OCI-LY3 (cell line): ENCODE data around the gene POPDC3.

Experiments
- H2AFZ ChIP-seq: fragments of 200-600, 300-600 bp; shearing (Covaris generic); 2 replicates; pipeline ENCODE4 v1.6.0; 2014; ENCODE audit warnings: antibody characterized with exemption, low read depth, low read length
- H3K27ac ChIP-seq: fragments of 200-600, 300-600 bp; sonication (generic); 2 replicates; pipeline ENCODE4 v1.5.1; 2014; ENCODE audit warnings: mild to moderate bottlenecking, low read length, moderate library complexity, mixed read lengths
- H3K27me3 ChIP-seq: fragments of 200-600, 300-600 bp; sonication (generic); 2 replicates; pipeline ENCODE4 v1.6.1; 2014; ENCODE audit warnings: low read depth, low read length, mixed read lengths
- H3K36me3 ChIP-seq: fragments of 200-600, 300-600 bp; sonication (generic); replicated peaks from 2 replicates; pipeline ENCODE3; 2014; ENCODE audit warnings: low read depth, low read length, mixed read lengths
- H3K4me1 ChIP-seq: fragments of 300-600, 200-600 bp; sonication (generic); 2 replicates; pipeline ENCODE4 v1.6.1; 2014; ENCODE audit warnings: low read length, mixed read lengths
- H3K4me2 ChIP-seq: fragments of 200-600, 300-600 bp; sonication (generic); 2 replicates; pipeline ENCODE4 v1.6.1; 2014; ENCODE audit warnings: low read length, mixed read lengths
- H3K4me3 ChIP-seq: fragments of 300-600, 200-600 bp; sonication (generic); 2 replicates; pipeline ENCODE4 v1.5.1; 2014; ENCODE audit warnings: antibody characterized with exemption, mild to moderate bottlenecking, low read length, moderate library complexity
- H3K79me2 ChIP-seq: fragments of 300-600, 200-600 bp; shearing (Covaris generic); 2 replicates; pipeline ENCODE4 v1.6.1; 2014; ENCODE audit warnings: mild to moderate bottlenecking, low read length, mixed read lengths
- H3K9ac ChIP-seq: fragments of 300-600, 200-600 bp; shearing (Covaris generic); 2 replicates; pipeline ENCODE4 v1.6.0; 2014; ENCODE audit warnings: mild to moderate bottlenecking, low read length, moderate library complexity
- H3K9me3 ChIP-seq: fragments of 200-600, 300-600 bp; shearing (Covaris generic); 2 replicates; pipeline ENCODE4 v1.6.1; 2014; ENCODE audit warnings: low read length, mixed read lengths; ENCODE audit not compliant: insufficient read depth
- H4K20me1 ChIP-seq: fragments of 200-600, 300-600 bp; sonication (generic); 2 replicates; pipeline ENCODE4 v1.6.1; 2016; ENCODE audit warnings: low read length, mixed read lengths; ENCODE audit not compliant: insufficient read depth
- CTCF ChIP-seq: fragments of 200-600, 300-600 bp; sonication (generic); IDR thresholded peaks from 2 replicates; pipeline ENCODE4 v1.5.1; 2014; ENCODE audit warnings: antibody characterized with exemption, low read length, low read depth
- EZH2phosphoT487 ChIP-seq: fragments of 200-600 bp; shearing (Covaris generic); IDR thresholded peaks from 2 replicates; pipeline ENCODE4 v1.6.1; 2018; ENCODE audit warnings: antibody characterized with exemption, mixed run types, low read depth

POPDC3 gene

DNA sequence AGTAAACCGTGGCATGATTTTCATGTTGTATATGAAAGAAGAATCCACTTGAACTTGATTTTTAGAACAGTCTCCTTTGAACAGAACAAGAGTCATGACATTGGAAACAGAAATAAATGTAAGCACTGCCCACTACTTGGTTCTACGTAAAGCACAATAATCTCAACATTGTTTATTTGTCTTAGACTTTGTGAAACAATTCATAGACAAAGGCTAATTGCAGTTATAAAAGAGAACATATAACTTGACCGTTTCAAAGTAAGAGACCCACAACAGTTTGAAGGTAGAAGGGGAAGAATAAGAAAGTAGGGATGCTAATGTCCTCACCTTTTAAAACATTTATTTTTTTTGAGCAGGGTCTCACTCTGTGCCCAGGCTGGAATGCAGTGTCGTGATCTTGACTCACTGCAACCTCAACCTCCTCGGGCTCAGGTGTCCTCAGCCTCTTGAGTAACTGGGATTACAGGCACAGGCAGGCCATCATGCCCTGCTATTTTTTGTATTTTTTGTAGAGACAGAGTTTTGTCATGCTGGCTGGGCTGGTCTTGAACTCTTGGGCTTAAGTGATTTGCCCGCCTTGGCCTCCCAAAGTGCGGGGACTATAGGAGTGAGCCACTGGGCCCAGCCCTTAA, 71.1 kb downstream of the POPDC3 start:
- H3K36me3 ChIP-seq = no peaks in the 10 kb centered on the region
- no peaks in the 10 kb centered on the region for H3K27me3 ChIP-seq
- no peak overlapping the region for H3K9ac ChIP-seq
- H3K4me3 ChIP-seq = no peak overlapping the region
- no peaks in the 10 kb centered on the region for H4K20me1 ChIP-seq
- no peaks in the 10 kb centered on the region for H3K79me2 ChIP-seq
- H2AFZ ChIP-seq = no peak overlapping the region
- no peaks in the 10 kb centered on the region for H3K4me1 ChIP-seq
- no peaks in the 10 kb centered on the region for H3K9me3 ChIP-seq
- no peak overlapping the region for H3K4me2 ChIP-seq
- TF ChIP-seq EZH2phosphoT487 (no peak), CTCF (no peak)
- no peak overlapping the region for H3K27ac ChIP-seq
